GM19240 (cell line): Measurements from ENCODE around the gene SKAP2.

Source experiments
- DNase-seq: peaks from one replicate; pipeline ENCODE4 v3.0.0; 2011; ENCODE audit warnings: low spot score; ENCODE audit not compliant: insufficient read length

The SKAP2 gene

DNA sequence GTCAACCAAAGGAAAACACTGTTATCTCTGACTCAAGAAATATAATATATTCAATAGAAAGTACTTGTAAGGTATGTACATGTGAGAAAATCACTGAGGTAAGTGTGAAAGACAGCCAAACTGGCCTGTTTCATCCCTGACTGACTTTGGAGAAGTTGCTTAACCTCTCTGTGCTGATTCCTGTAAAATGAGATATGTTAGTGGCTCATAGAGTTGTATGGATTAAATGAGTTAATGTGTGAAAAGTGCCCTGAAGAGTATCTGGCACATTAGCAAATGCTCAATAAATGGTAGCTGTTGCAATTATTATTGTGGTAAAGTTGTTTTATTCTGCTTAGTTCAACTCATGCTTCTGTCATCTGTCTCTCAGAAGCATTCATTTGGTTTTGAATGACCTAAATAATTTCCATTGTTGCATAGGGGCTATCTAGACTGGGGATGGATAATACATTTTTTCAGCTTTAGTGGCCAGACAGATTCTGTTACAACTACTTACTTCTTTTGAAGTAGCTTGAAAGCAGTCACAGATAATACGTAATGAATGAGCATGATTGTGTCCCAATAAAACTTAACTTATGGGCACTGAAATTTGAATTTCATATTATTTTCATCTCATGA lies 84.3 kb downstream of the SKAP2 start:
- DNase-seq: no peak

DNA sequence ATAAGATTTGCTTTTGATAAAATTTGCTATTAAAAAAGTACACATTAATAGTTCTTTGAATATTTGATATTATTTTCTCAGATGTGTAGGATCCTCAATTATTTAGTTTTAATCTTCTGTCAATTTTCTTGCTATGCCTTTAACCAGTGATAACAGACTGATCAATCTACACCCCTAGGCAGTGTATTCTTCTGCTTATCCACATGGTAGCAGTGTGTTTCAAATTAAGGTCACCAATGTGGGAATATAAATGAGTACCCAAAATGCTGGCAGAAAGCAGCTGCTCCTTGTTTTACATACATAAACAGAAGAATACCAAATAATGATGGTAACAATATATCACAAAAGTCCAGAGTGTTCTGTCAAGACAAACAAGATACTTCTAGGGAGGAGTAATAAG lies 87.0 kb downstream of the SKAP2 start:
- DNase-seq: no peak

DNA sequence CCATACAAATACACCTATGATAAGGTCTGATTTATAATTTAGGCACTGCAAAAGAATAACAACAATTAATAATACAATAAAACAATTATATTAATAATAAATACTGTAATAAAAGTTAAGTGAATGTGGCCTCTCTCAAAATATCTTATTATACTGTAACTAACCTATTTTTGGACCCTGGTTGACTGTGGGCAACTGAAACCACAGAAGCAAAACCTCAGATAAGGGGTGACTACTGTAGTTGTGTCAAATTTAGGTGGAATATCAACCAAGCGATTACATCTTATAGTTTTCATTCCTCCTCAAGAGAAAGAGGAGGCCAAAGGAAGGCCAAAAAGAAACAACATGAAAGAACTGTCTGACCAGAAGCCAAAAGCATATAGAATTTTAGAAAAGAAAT lies 103.9 kb downstream of the SKAP2 start:
- DNase-seq: no peak

DNA sequence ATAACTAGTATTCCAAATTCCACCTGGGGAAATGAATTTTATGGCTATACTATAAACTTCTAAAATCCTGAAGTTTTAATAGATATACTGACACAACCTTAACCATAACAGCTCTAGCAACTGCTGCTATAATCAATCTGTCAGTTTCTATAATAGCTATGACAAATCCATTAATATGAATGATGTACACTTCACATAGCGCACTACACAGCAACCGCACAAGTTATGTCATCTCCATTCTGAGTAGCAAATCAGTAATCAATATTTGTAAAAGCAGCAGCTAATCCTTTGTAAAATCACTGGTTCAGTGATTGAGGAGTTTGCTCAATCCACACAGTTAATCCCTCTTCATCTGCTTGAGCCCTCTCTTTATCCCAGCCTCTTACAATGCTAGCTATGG lies 105.3 kb downstream of the SKAP2 start:
- no peak for DNase-seq

DNA sequence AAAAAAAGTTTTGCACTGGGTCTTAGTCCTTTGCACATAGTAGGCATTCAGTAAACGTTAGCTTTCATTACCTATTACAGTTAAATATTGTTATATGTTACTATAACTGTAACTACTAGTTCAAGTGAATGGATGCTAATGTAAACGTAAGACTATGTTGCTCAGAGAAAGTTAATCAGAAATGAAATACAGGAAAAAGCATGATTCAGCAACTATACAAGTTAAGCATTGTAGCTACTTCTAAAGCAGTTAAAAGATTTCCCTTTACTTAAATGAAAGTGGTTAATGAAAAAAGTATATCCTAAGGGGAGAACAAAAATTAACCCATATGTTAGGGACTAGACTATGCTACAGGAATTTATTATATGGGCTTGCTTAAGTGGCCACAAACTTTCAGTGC lies 121.2 kb downstream of the SKAP2 start:
- DNase-seq: no peak

DNA sequence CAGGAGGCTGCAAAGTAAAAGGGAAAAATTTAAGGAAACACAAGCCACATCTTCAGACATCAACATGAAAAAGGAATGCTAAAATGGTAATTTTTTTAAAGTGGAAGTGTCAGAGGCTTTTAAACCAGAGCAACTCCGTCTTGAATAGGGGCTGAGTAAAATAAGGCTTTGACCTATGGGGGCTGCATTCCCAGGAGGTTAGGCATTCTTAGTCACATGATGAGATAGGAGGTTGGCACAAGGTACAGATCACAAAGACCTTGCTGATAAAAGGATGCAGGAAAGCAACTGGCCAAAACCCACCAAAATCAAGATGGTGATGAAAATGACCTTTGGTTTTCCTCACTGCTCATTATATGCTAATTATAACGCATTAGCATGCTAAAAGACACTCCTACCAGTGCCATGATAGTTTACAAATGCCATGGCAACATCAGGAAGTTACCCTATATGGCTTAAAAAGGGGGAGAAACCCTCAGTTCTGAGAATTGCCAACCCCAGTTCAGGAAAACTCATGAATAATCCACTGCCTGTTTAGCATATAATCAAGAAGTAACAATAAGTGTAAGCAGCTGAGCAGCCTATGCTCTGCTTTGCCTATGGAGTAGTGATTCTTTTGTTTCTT lies 128.3 kb downstream of the SKAP2 start:
- no peak for DNase-seq

DNA sequence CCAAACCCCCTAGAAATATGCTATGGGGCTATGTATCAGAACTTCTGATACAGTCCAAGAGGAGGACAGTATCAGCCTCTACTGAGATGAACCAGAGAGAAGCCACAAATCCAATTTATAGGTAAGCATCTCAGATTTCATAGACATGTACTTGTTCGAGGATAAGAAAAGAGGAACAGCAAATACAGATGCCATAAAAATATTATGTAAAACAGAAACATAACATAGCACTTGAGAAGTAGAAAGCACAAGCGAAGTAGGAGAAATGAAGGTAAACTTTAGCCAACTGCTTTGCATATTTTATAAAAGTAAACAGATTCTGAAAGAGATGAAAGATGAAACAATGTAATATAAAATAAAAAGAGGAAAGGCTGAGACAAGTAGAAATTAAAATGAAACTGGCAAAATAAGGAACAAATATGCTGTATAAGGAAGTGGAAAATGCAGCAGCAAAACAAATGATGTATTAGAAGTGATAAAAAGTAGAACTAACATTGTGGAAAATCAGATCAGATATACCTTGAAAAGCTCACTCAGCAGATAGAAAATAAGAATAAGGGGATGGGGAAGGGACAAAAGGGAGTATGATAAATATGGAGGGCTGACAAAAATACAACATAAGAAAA lies 135.1 kb downstream of the SKAP2 start:
- no peak for DNase-seq

DNA sequence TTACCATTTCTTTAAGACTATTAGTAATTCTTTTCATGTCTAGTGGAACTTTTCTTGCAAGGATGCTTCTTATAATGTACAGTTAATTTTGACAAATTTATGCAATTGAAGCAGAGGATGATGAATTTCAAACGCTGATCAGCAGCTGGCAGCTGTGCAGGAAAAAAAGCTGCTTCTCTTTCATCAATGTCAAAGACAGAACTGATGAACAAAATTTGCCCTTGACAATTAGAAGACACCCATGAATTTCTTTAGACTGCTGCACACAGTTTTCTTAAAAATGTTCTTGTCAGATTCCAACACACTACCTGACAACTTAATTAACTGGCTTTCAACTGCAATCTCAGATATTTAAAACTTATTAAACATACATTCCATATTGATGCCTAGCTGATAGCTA lies 138.3 kb downstream of the SKAP2 start:
- DNase-seq: no peak

DNA sequence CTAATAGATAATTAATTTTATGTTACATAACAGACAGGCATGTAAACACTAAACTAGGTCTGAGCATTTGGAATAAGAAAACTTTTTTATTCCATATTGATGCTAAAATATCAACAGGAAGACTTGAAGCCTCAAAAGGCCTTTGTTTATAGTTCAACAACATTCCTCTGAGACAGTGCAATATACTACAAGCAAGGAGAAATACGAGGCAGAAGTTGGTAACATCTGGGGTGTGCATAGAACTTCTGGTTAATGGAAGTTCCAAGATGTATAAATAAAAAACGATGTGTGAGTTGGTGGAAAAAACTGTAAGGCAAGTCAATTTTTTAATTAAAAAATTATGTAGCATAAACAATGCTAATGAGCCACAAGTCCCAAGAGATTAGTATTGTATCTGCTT lies 139.6 kb downstream of the SKAP2 start:
- no peak for DNase-seq

DNA sequence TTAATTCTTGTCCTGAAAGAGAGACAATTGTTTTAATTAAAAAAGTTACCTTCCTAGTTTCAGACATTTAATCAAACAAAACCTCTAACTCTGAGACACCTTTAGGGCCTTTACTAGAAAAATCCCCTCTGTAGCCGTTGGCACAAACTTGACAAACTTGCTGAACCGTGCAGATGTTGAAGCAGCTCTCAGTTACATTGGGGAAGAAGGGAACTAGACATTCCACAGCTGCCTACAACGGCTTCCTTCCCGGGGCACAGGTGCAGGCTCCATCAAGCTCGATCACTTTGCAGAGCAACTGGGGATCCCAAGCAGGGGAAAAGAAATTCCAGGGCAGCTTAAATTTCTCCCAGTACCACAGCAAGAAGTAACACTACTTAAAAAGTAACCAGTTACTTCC lies 141.3 kb downstream of the SKAP2 start:
- DNase-seq: no peak

DNA sequence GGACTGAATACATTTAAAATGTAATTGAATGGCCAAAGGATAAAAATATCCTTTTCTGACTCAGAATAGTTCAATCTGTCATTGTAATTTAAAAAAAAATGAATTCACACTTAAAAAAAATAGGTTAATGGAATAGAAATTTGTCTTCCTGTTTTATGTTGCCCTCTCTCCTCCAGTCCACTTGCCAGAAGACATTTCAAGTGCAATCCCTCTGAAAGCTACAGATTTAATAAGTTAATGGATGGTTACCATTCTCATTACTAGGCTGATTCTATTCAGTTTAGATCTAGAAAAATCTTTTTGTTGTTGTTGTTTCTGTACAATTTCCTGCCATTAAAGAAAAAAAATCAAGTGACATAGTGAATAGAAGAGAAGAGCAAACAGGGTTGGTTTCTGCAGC lies 142.9 kb downstream of the SKAP2 start:
- no peak for DNase-seq

DNA sequence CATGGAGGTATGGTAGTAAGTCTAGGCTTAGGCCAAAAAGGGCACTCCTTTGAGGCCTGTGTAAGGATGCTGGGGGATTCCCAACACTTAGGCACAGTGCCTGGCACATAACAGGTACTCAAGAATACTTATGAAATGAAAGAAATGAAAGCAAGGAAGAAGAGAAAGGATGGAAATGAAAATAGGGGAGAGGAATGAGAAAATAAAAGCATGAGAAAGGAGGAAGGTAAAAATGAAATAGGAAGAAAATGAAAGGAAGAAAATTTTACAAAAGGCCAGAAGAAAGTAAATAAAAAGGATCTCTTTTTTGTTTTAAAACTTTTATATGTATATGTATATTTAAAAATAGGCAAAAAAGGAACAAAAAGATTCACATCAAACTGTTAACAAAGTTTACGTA lies 146.3 kb downstream of the SKAP2 start:
- DNase-seq: no peak

DNA sequence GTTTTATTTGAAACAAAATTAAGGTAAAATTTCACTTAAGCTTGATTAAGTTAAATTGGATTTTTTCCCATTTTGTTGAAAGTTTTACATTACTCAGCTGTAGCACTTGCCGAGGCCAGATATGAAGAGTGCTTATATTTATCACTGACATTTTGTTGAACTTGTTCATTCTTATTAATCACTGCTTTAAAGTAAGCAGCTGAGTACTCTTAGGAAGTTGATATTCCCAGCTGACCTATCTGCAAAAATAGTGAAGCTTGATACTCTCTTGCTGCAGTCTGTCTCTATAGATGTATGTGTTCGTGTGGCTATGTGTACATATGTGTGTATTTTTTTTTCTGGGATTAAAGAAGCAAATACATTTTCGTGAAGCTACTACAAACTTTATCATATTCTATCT lies 150.0 kb downstream of the SKAP2 start:
- no peak for DNase-seq

DNA sequence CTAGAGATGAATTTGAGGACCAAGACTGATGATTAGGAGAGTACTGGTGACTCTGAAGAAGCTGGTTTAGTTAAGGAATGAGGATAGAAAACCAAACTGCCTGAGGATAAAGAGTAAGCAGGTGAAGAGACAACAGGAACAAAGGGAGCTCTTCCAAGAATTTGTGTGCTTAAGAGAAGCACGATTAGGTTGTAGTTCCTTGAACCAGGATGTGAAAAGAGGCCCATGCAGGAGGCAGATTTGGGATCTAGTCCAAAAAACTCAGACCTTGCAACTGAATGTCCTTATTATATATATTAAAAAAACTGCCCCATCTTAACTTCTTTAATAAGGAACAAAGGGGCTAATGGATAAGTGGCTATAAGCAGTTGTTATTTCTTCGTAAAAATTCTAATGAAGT lies 150.4 kb downstream of the SKAP2 start:
- DNase-seq: no peak

DNA sequence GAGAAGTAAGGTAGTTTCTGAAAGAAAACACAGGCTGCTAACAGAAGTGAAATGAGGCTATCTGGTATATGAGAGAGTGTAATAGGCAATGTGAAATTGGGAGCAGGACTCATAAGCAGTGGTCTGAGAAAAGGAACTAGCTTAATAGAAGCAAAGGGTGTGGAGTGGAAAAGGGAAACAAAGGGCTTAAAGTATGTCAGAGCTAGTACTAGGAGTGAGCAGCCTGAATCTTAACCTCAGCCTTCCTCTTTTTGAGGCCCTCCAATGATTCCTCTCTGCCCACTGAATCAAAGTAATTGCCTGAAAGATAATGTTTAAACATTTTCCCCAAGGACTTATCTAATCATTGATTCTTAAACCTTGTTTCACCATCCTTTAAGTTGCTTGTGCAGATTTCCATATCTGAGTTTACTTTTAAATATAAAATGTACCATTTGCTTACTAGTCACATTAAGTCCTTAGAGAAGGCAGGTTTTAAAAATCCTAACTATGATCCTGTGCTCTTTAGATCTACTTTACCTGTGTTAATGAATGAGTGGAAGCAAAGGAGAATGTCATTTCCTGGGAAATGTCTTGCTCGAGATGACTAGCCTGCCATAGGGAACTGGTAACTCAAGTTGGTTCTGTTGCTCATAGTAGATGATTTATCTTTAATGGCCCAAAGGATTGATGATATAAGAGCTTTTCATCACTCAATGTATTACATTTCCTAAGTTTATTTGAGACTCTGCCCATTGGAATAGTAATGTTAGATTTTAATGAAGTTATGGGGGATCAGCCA lies 155.0 kb downstream of the SKAP2 start:
- no peak for DNase-seq

DNA sequence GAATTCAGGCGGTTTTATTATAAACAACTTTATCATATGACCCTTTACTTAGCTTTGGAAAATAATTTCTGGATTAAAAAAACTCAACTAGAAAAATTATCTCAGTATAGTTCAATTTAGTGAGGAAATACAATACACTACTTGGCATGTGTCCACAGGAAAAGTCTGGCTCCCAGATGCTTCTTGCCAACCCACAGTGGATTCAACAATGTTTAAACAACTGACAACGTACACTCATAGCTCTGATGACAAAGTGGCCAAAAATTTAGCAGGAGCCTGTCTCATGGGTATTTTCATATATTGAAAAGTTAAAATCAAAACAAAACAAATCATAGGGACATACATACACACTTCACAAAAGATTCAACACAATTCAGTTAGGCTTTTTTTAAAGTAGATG lies 158.8 kb downstream of the SKAP2 start:
- no peak for DNase-seq

DNA sequence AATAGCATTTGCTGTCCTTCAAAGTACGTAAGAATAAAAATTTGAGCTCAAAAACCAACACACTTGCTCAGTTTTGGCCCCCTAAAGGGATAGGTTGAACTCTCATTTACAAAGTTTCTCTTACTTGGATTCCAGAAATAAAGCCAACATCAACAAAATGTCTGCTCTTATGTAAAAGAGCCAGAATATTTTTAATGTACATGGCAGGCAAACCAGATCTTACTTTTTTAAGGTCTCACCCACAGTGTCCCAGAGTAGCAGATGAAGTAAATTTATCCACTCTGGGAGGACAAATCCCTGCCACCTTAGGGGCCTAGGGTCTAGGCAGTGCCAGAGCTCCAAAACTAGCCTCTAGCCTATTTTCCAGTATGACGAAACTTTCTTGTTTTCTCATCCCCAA lies 159.6 kb downstream of the SKAP2 start:
- DNase-seq: no peak

DNA sequence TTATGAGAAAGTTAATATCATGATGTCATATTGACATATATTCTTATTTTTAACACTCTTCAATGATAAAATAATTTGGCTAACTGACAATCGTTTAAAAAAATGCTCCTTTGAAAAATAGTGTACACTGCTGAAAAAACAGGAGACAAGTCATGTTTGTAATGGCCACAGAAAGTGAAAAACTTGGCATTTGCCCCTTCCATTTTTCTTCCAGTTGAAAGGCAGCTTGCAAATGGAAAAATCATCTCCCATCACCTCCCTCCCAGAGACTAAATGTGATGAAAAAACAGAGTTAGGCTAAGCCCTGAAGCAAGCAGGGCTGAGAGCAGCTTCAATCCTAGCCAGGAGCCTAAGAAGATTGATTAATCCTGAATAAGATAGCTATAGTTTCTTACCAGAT lies 160.4 kb downstream of the SKAP2 start:
- no peak for DNase-seq

DNA sequence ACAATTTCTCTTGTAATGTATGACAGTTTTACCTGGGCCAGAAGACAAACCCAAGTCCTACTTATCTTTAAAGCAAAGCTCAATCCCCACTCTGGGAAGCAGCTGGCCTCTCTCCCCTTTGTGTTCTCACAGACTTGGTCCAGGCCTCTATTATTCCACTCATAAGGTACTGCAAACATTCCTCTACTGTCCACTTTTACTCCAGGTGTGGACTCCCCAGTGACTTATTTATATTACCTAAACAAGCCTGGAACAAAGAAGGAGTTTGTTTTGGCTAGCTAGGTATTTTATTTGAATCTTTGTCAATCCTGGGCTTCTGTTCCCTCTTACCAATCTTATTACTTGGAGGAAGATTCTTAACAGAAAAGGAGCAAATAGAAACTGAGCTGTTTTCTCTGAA lies 163.5 kb downstream of the SKAP2 start:
- no peak for DNase-seq

DNA sequence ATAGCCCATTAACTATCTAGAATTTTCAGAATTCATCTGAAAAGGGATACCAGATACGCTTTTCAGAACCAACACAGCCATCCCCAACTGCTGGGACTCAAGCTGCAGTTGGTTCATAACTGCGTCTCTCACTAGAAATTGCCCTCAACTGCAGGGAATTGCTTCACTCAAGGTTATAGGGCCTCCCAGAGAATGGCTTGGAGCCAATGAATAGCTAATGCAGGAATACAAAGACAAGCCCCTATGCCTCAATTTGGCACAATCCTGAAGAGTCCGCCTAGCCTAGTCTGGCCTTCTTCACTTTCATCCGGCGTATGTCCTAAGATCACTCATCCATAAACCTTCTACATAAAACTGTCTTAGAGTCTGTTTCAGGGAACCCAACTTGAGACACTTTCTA lies 164.0 kb downstream of the SKAP2 start:
- no peak for DNase-seq

DNA sequence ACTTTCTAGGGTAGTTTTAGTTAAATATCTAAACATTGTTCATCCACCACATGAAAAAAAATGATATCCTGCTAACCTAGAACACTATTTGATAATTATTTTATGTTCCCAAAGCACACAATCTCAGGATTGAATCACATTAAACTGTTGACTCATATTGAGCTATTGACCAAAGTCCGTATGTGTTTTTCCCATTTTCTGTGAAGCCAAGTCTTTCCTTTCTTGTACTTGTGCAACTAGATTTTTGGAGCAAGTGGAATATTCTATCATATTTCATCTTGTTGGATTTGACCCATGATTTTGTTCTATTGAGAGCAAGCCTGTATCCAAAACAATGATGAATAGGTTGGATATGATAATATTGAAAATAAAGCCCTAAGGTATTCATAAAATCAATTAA lies 164.6 kb downstream of the SKAP2 start:
- DNase-seq: no peak

DNA sequence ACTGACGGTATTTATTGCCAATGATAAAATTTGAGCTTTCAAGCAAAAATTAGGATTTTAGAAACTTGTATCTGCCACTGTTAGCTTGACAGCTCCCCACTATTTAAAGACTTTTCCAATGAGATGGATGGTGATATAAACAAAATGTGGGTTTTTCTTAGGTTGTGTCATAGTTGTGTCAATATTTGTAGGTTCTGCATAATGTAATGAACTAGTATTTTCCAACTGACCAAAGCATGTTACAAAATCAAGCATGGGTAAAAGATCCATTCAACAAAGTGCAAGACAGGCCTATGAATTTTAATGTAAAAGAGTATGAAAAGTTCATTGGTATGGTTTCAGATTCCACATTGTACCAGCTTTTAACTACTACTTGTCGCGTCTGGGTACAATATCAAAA lies 165.6 kb downstream of the SKAP2 start:
- no peak for DNase-seq

DNA sequence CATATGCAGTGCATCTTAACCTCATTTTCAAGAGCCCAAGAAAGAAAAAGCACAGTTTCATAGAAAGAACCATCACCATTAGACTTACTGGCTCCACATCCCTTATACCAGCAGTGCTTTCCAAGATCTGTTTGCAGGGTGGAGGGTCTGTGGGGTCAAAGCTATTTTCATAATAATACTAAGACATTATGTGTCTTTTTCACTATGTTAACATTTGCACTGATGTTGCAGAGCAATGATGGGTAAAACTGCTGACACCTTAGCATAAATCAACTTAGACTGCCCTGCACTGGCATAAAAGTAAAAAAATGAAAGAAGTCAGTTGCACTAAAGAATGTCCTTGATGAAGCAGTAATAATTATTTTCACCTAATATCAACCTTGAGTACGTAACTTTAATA lies 166.2 kb downstream of the SKAP2 start:
- no peak for DNase-seq
